Naive thymus-derived CD4-positive, alpha-beta T cell (primary cell): Measurements from ENCODE around the gene MELK. TPM values are rescaled to one million over a fixed set of nuclear protein-coding genes. Genes with fewer than 3 reads are reported as not detected.
"Not testable (repeated sequence)": the region's sequence is repeated elsewhere in the genome, so short reads cannot be mapped to it uniquely, and the experiment has no call there.

Source experiments
- ATAC-seq: fragments of 150-1000 bp; cut with Tn5 transposase; 2 replicates; pipeline ENCODE4 v1.10.0; 2021; ENCODE audit warnings: mild to moderate bottlenecking, moderate library complexity
- CTCF ChIA-PET: fragments of 350-600 bp; sonication (Branson Sonifier 250); formaldehyde crosslinking; loops from one replicate; lab custom pipeline; 2021; ENCODE audit warnings: antibody characterized with exemption; lab: Charles Lee
- POLR2A ChIA-PET: fragments of 350-600 bp; sonication (Branson Sonifier 250); formaldehyde crosslinking; loops from one replicate; lab custom pipeline; 2021; ENCODE audit warnings: antibody characterized with exemption, inconsistent platforms; lab: Charles Lee
- DNase-seq, 9 donors: peaks; one replicate each; pipeline versions ENCODE4 v3.0.0 to v3.0.0-alpha.2; 2020 to 2022; ENCODE audit warnings: mixed read lengths in 1 of 9
- H3K27ac ChIP-seq: one replicate; pipeline ENCODE4 v1.7.0; 2013; ENCODE audit warnings: mild to moderate bottlenecking, low read depth, low read length, moderate library complexity
- H3K27me3 ChIP-seq, 2 donors: one replicate each; pipeline ENCODE4 v1.7.0; 2013; ENCODE audit warnings: low read length in 2 of 2, mild to moderate bottlenecking in 2 of 2, moderate library complexity in 2 of 2; ENCODE audit not compliant: control insufficient read depth in 2 of 2, insufficient read depth in 2 of 2
- H3K36me3 ChIP-seq, 3 experiments: 1 replicate in 2 of 3; 2 replicates in 1 of 3; pipeline ENCODE4 v1.7.0; 2013; ENCODE audit warnings: low read length in 3 of 3, mild to moderate bottlenecking in 3 of 3, moderate library complexity in 1 of 3; ENCODE audit not compliant: insufficient read depth in 3 of 3, control insufficient read depth in 2 of 3
- H3K4me1 ChIP-seq, 2 donors: one replicate each; pipeline ENCODE4 v1.7.0; 2013; ENCODE audit warnings: low read length in 2 of 2, mild to moderate bottlenecking in 2 of 2, moderate library complexity in 1 of 2; ENCODE audit not compliant: control insufficient read depth in 2 of 2, insufficient read depth in 2 of 2
- H3K4me3 ChIP-seq: 2 replicates; pipeline ENCODE4 v1.7.0; 2013; ENCODE audit warnings: mild to moderate bottlenecking, low read length
- H3K9me3 ChIP-seq, 3 experiments: 1 replicate in 2 of 3; 2 replicates in 1 of 3; pipeline ENCODE4 v1.7.0; 2013; ENCODE audit warnings: low read length in 3 of 3; ENCODE audit not compliant: control insufficient read depth in 2 of 3
- H3K27ac Mint-ChIP-seq, 9 donors: one replicate each; pipeline ENCODE4 v1.8.0; 2020 to 2022; ENCODE audit warnings: mixed read lengths in 9 of 9, mild to moderate bottlenecking in 8 of 9, moderate library complexity in 5 of 9, inconsistent platforms in 2 of 9
- H3K27me3 Mint-ChIP-seq, 5 donors: one replicate each; pipeline ENCODE4 v1.8.0; 2021 to 2022; ENCODE audit warnings: mixed read lengths in 5 of 5, mild to moderate bottlenecking in 1 of 5
- H3K36me3 Mint-ChIP-seq, 5 donors: one replicate each; pipeline ENCODE4 v1.8.0; 2020 to 2022; ENCODE audit warnings: mixed read lengths in 5 of 5, mild to moderate bottlenecking in 3 of 5, inconsistent platforms in 1 of 5
- H3K4me1 Mint-ChIP-seq, 7 donors: one replicate each; pipeline ENCODE4 v1.8.0; 2020 to 2022; ENCODE audit warnings: mixed read lengths in 7 of 7, mild to moderate bottlenecking in 3 of 7, inconsistent platforms in 1 of 7
- H3K4me3 Mint-ChIP-seq, 10 donors: one replicate each; pipeline ENCODE4 v1.8.0; 2020 to 2022; ENCODE audit warnings: mild to moderate bottlenecking in 10 of 10, mixed read lengths in 10 of 10, moderate library complexity in 6 of 10, inconsistent platforms in 2 of 10
- H3K9me3 Mint-ChIP-seq, 11 donors: one replicate each; pipeline ENCODE4 v1.8.0; 2020 to 2022; ENCODE audit warnings: mixed read lengths in 11 of 11, mild to moderate bottlenecking in 4 of 11, inconsistent platforms in 1 of 11, moderate library complexity in 1 of 11
- intact Hi-C, 2 donors: fragments of 100-400 bp; cut with micrococcal nuclease; formaldehyde crosslinking; loops; one replicate each; pipeline ENCODE4 v1.15.1; 2023
- polyA plus RNA-seq, 2 donors: library from polyadenylated mRNA; unstranded; fragments of 300-500 nt; fragmentation: Illumina TruSeq; gene quantifications; one replicate each; pipeline ENCODE4 v1.2.3, GENCODE V29; 2021
- total RNA-seq, 6 experiments: library from RNA in 5 of 6; stranded (reverse) in 5 of 6; gene quantifications; 1 replicate in 5 of 6; 2 replicates in 1 of 6; pipeline ENCODE4 v1.2.3 and lab custom pipeline; 2021 to 2026

The MELK gene
- 10 to 100 TPM in 1 of 5 experiments, under 1 TPM in 2, not detected in 2; 0.22 to 40.2 (median 0.88) TPM for total RNA-seq
- not detected for polyA plus RNA-seq
- total RNA-seq (lab: John Stamatoyannopoulos, UW) = not detected

DNA sequence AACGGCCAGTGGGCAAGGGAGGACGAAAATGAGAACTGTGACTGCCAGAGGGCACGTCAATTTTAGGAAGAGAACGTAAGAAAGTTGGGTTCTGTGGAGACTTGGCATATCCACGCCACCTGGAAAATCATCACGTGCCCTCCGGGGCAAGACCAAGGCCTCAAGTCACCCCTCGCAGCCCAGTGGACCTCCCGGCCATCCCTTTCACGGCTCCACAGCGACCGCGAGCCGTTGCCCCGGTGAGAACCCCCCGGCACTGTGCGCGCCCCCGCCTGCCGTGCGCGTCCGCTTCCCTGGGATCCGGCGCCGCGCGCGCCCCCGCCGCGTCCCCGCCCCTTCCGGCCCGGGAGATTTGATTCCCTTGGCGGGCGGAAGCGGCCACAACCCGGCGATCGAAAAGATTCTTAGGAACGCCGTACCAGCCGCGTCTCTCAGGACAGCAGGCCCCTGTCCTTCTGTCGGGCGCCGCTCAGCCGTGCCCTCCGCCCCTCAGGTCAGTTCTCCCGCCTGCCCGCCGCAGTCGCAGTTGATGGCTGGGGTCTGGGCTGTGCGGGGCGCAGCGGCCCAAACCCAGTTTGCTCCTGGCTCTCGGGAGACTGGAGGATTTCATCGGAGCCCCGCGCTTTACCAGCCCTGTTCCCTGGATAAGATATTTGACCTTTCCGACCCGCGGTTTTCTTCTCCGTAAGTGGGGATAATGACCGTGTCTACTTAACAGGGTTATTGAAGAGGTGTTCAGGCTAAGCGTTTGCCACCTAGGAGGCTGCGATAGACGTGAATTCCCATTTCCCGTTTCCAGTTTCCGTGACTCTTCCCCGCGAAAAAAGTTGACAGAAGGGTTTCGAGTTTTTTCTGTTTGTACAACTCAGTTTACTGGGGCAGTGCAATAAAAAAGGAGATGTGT lies at the start of gene MELK:
TSS of gene MELK (plus strand) at position 381 of the 904 bp plus-strand sequence. CDS start 8,787 bp downstream, outside the sequence.
- H3K9me3 Mint-ChIP-seq = no peaks in the 10 kb centered on the region
- intact Hi-C loops = loop anchor here (1.0 to 10.0 kb wide), 9 partner anchors 85 to 1020 kb away; partner anchors contain the start of genes CLTA (in 2 of the 2), GNE (in 2 of the 2), POLR1E (in 1 of the 2) and RNF38 (in 1 of the 2)
- Histone ChIP-seq H3K9me3 (no peaks in the 10 kb centered on the region), H3K4me3 (peak within 1 kb of the TSS; percentile 83), H3K27ac (peak within 1 kb of the TSS; percentile 76), H3K36me3 (no peaks in the 10 kb centered on the region), H3K27me3 (no peaks in the 10 kb centered on the region), H3K4me1 (peaks cover 0 to 5% of the 10 kb centered on the region in 2 donors)
- ChIA-PET CTCF (no interaction called here), POLR2A (interaction anchor here (1.3 kb wide), 1 partner anchor 10 kb away, joined by 5 read pairs; no protein-coding TSS in a partner anchor)
- peak within 1 kb of the TSS; percentile 88 to 95 (median 90) for H3K4me3 Mint-ChIP-seq
- peaks cover 0 to 8% (median 0%) of the 10 kb centered on the region in 5 donors for H3K36me3 Mint-ChIP-seq
- H3K4me1 Mint-ChIP-seq = peaks cover 7 to 38% (median 13%) of the 10 kb centered on the region in 7 donors
- DNase-seq (peak; percentile 69 to 94 (median 82)), ATAC-seq (peak; percentile 97)
- H3K27ac Mint-ChIP-seq = peak within 1 kb of the TSS; percentile 62 to 90 (median 83)
- H3K27me3 Mint-ChIP-seq = peaks cover 0 to 5% (median 0%) of the 10 kb centered on the region in 5 donors

DNA sequence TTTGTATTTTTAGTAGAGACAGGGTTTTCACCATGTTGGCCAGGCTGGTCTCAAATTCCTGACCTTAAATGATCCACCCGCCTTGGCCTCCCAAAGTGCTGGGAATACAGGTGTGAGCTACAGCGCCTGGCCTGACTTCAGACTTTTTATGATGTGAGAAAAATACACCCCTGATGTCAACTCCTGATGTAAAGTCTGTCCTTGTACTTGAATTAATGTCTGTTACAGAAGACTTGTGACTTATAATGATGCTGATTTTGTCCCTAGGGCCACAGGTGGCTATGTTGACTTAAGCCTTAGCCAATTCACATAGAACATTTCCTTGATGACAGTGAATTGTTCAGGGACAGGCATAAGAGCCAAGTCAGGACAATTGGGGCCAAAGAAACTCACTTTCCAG lies 42.5 kb upstream of the MELK start:
- DNase-seq (no peak), ATAC-seq (no peak)
- Mint-ChIP-seq H3K9me3 (peaks cover 0 to 4% (median 2%) of the 10 kb centered on the region in 11 donors), H3K27me3 (peaks cover 0 to 9% (median 0%) of the 10 kb centered on the region in 5 donors), H3K4me3 (no peak overlapping the region), H3K4me1 (peaks cover 0 to 4% (median 0%) of the 10 kb centered on the region in 7 donors), H3K36me3 (peaks cover 0 to 5% (median 4%) of the 10 kb centered on the region in 5 donors), H3K27ac (no peak overlapping the region)
- CTCF ChIA-PET = no interaction called here
- Histone ChIP-seq H3K4me1 (no peaks in the 10 kb centered on the region), H3K27ac (no peak overlapping the region), H3K27me3 (no peaks in the 10 kb centered on the region), H3K9me3 (no peaks in the 10 kb centered on the region), H3K36me3 (no peaks in the 10 kb centered on the region), H3K4me3 (no peak overlapping the region)
- intact Hi-C loops = no loop called here
- POLR2A ChIA-PET = no interaction called here

DNA sequence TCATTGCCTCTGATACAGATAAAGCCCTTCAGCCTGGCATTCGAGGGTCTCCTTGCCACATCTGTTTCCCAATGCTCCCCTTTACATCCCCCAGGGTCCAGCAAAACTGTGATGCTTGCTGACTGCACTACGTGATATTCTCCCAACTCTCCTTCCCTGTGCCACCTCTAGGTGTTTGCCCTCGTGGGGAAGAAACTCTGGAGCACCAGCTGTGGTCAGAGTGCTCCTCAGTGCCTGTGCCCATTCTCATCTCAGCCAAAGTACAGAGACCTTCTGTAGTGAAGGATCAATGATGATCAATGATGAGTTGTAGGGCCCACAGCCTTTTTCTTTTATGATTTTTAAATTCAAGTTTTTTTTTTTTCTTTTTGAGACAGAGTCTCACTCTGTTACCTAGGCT lies 40.3 kb upstream of the MELK start:
- no peak for ATAC-seq
- ChIA-PET CTCF (no interaction called here), POLR2A (no interaction called here)
- Mint-ChIP-seq H3K4me1 (peaks cover 0 to 4% (median 0%) of the 10 kb centered on the region in 7 donors), H3K27me3 (peaks cover 0 to 9% (median 0%) of the 10 kb centered on the region in 5 donors), H3K4me3 (no peak overlapping the region), H3K36me3 (peaks cover 0 to 5% (median 4%) of the 10 kb centered on the region in 5 donors), H3K27ac (no peak overlapping the region), H3K9me3 (peaks cover 0 to 4% (median 2%) of the 10 kb centered on the region in 11 donors)
- Histone ChIP-seq H3K27ac (no peak overlapping the region), H3K36me3 (no peaks in the 10 kb centered on the region), H3K4me1 (no peaks in the 10 kb centered on the region), H3K9me3 (no peaks in the 10 kb centered on the region), H3K4me3 (no peak overlapping the region), H3K27me3 (no peaks in the 10 kb centered on the region)
- intact Hi-C loops = no loop called here
- DNase-seq = no peak

DNA sequence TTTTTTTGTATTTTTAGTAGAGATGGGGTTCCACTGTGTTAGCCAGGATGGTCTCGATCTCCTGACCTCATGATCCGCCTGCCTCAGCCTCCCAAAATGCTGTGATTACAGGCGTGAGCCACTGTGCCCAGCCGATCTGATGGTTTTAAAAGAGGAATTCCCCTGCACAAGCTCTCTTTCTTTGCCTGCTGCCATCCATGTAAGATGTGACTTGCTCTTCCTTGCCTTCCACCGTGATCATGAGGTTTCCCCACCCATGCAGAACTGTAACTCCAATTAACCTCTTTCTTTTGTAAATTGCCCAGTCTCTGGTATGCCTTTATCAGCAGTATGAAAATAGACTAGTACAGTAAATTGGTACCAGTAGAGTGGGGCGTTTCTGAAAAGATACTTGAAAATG lies 39.0 kb upstream of the MELK start:
- H3K9me3 Mint-ChIP-seq, POLR2A ChIA-PET: not testable (repeated sequence)

DNA sequence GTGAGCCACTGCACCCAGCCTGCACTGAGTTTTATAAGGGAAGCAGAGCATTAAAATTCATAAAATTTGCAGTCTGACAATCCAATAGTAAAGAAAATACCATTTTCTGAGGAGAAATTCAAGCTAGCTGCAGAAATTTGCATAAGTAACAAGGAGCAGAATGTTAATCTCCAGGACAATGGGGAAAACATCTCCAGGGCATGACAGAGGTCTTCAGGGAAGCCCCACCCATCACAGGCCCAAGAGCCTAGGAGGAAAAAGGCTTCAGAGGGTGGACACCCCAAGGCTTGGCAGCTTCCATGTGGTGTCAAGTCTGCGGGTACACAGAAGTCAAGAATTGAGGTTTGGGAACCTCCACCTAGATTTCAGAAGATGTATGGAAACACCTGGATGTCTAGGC lies 37.6 kb upstream of the MELK start:
- peaks cover 0 to 4% (median 2%) of the 10 kb centered on the region in 11 donors for H3K9me3 Mint-ChIP-seq
- H3K36me3 Mint-ChIP-seq = peaks cover 0 to 5% (median 4%) of the 10 kb centered on the region in 5 donors
- intact Hi-C loops = no loop called here
- H3K36me3 ChIP-seq = no peaks in the 10 kb centered on the region
- H3K9me3 ChIP-seq = no peaks in the 10 kb centered on the region
- CTCF ChIA-PET = interaction anchor here (0.6 kb wide), 1 partner anchor 59 kb away, joined by 3 read pairs; no protein-coding TSS in a partner anchor
- H3K4me1 Mint-ChIP-seq = peaks cover 0 to 5% (median 0%) of the 10 kb centered on the region in 7 donors
- no peak overlapping the region for H3K4me3 ChIP-seq
- DNase-seq (no peak), ATAC-seq (no peak)
- POLR2A ChIA-PET = interaction anchor here (0.7 kb wide), 1 partner anchor 85 kb away, joined by 3 read pairs; no protein-coding TSS in a partner anchor
- H3K27me3 ChIP-seq = no peaks in the 10 kb centered on the region
- no peak overlapping the region for H3K4me3 Mint-ChIP-seq
- peaks cover 0 to 9% (median 0%) of the 10 kb centered on the region in 5 donors for H3K27me3 Mint-ChIP-seq
- no peak overlapping the region for H3K27ac ChIP-seq
- H3K4me1 ChIP-seq = no peaks in the 10 kb centered on the region
- no peak overlapping the region for H3K27ac Mint-ChIP-seq

More for the DNA sequence above, 39.0 kb upstream of the MELK start:
- H3K27me3 ChIP-seq, H3K36me3 ChIP-seq, H3K27ac ChIP-seq, H3K4me3 ChIP-seq, H3K4me1 Mint-ChIP-seq, H3K4me3 Mint-ChIP-seq, ATAC-seq, H3K4me1 ChIP-seq, H3K27me3 Mint-ChIP-seq, CTCF ChIA-PET, DNase-seq, intact Hi-C loops, H3K36me3 Mint-ChIP-seq, H3K27ac Mint-ChIP-seq, H3K9me3 ChIP-seq: not testable (repeated sequence)

DNA sequence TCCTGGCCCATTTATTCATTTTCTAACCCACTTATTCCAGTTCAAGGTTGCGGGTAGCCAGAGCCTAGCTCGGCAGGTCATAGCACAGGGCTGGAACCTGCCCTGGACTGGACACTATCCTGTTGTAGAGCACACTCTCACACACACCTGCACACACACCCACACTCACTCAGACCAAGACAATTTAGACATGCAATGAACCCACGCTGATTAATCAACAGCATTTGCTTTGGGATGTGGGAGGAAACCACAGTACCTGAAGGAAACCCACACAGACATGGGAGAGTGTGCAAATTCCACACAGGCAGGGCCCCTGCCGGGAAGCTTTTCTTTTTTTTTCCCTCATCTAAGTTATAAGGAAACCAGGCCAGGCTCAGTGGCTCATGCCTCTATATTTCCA lies 34.8 kb upstream of the MELK start:
- CTCF ChIA-PET = no interaction called here
- Histone ChIP-seq H3K36me3 (no peaks in the 10 kb centered on the region), H3K27me3 (no peaks in the 10 kb centered on the region), H3K9me3 (no peaks in the 10 kb centered on the region), H3K4me3 (no peak overlapping the region), H3K4me1 (no peaks in the 10 kb centered on the region), H3K27ac (no peak overlapping the region)
- ATAC-seq = no peak
- Mint-ChIP-seq H3K36me3 (peaks cover 0 to 5% (median 0%) of the 10 kb centered on the region in 5 donors), H3K4me1 (peaks cover 0 to 5% (median 0%) of the 10 kb centered on the region in 7 donors), H3K9me3 (peaks cover 0 to 4% (median 2%) of the 10 kb centered on the region in 11 donors), H3K27ac (no peak overlapping the region), H3K4me3 (no peak overlapping the region), H3K27me3 (peaks cover 0 to 7% (median 0%) of the 10 kb centered on the region in 5 donors)
- POLR2A ChIA-PET = no interaction called here
- intact Hi-C loops = no loop called here
- no peak for DNase-seq
